ENCODE data around the gene ACTA1. TPM values are rescaled to one million over a fixed set of nuclear protein-coding genes. Genes with fewer than 3 reads are reported as not detected.
"Not testable (repeated sequence)": the region's sequence is repeated elsewhere in the genome, so short reads cannot be mapped to it uniquely, and the experiment has no call there.

The ACTA1 gene
- total and polyA plus RNA-seq, 4 donors, result 0.06 to 0.33 (median 0.08) TPM; not detected in 1

GRCh38 chr1:229402993-229403392 lies 30.9 kb downstream of the ACTA1 start:
- TF ChIP-seq CTCF (IDR thresholded peaks at IDR 0.05; ENCODE audit: low read depth, low read length, missing input control), result no peak
- no peak for TF ChIP-seq RAD21 (IDR thresholded peaks at IDR 0.05)
- no peak for TF ChIP-seq REST (IDR thresholded peaks at IDR 0.05)
- TF ChIP-seq MAX (IDR thresholded peaks at IDR 0.05), result no peak
- no peak for TF ChIP-seq TAF1 (conservative IDR thresholded peaks at IDR 0.05)
- TF ChIP-seq SP1 (IDR thresholded peaks at IDR 0.05), result no peak
- TF ChIP-seq NR2F2 (IDR thresholded peaks at IDR 0.05), result no peak
- no peak for TF ChIP-seq JUND (IDR thresholded peaks at IDR 0.05)
- TF ChIP-seq EGR1 (IDR thresholded peaks at IDR 0.05; ENCODE audit: low read depth in 2 of 2), result no peak
- TF ChIP-seq FOXA2 (IDR thresholded peaks at IDR 0.05), result no peak
- TF ChIP-seq YY1 (IDR thresholded peaks at IDR 0.05), result no peak
- TF ChIP-seq RXRA (IDR thresholded peaks at IDR 0.05), result no peak
- no peak for TF ChIP-seq FOXA1 (IDR thresholded peaks at IDR 0.05)
- no peak for TF ChIP-seq GABPA (IDR thresholded peaks at IDR 0.05 in 1 of 2, conservative IDR thresholded peaks at IDR 0.05 in 1 of 2)
- TF ChIP-seq HNF4A (conservative IDR thresholded peaks at IDR 0.05), result no peak
- TF ChIP-seq ATF3 (IDR thresholded peaks at IDR 0.05), result no peak
- no peak for TF ChIP-seq ZBTB33 (IDR thresholded peaks at IDR 0.05)
- Histone ChIP-seq H3K36me3 (ENCODE audit: control insufficient read depth in 4 of 4, insufficient read depth in 3 of 4, low read depth in 1 of 4, low read length in 3 of 4) (no peaks in the 10 kb centered on the region), H3K4me1 (ENCODE audit: control insufficient read depth in 4 of 4, insufficient read depth in 4 of 4, low read length in 3 of 4) (peaks cover 0 to 7% (median 6%) of the 10 kb centered on the region in 4 donors), H3K4me3 (ENCODE audit: low read depth in 1 of 3, low read length in 3 of 3) (no peak overlapping the region), H3K27ac (ENCODE audit: low read depth in 1 of 2, low read length in 2 of 2) (no peak overlapping the region), H3K9ac (ENCODE audit: low read depth in 1 of 2, low read length in 2 of 2) (no peak overlapping the region), H3K9me3 (ENCODE audit: control insufficient read depth in 4 of 4, low read length in 3 of 4) (no peaks in the 10 kb centered on the region), H3K27me3 (ENCODE audit: control insufficient read depth in 4 of 4, insufficient read depth in 4 of 4, low read length in 3 of 4) (peaks cover 0 to 8% (median 3%) of the 10 kb centered on the region in 4 donors)
- WGBS, result 79% methylated on average over 6 of the region's 6 CpGs
- no peak for DNase-seq (ENCODE audit: low spot score)

GRCh38 chr1:229402329-229402728 lies 31.6 kb downstream of the ACTA1 start:
- H3K36me3 ChIP-seq (ENCODE audit: control insufficient read depth in 4 of 4, insufficient read depth in 3 of 4, low read depth in 1 of 4, low read length in 3 of 4); H3K4me3 ChIP-seq (ENCODE audit: low read depth in 1 of 3, low read length in 3 of 3); H3K27me3 ChIP-seq (ENCODE audit: control insufficient read depth in 4 of 4, insufficient read depth in 4 of 4, low read length in 3 of 4); H3K4me1 ChIP-seq (ENCODE audit: control insufficient read depth in 4 of 4, insufficient read depth in 4 of 4, low read length in 3 of 4); H3K27ac ChIP-seq (ENCODE audit: low read depth in 1 of 2, low read length in 2 of 2); H3K9ac ChIP-seq (ENCODE audit: low read depth in 1 of 2, low read length in 2 of 2); DNase-seq (ENCODE audit: low spot score); H3K9me3 ChIP-seq (ENCODE audit: control insufficient read depth in 4 of 4, low read length in 3 of 4): not testable (repeated sequence)
- 63% methylated on average over 4 of the region's 4 CpGs for WGBS
